Right lobe of liver (tissue), 6 donors: Measurements from ENCODE around the gene CXXC1. TPM values are rescaled to one million over a fixed set of nuclear protein-coding genes. Genes with fewer than 3 reads are reported as not detected.

Experiments
- ATAC-seq, 4 donors: fragments of 200-7000 bp; cut with Tn5 transposase; one replicate each; pipeline ENCODE4 v1.9.1; 2020; ENCODE audit warnings: mild to moderate bottlenecking in 4 of 4, moderate library complexity in 4 of 4
- DNase-seq, 3 donors: peaks; one replicate each; pipeline ENCODE4 v3.0.0-alpha.2; 2020
- H3K27ac ChIP-seq, 3 donors: fragments of 200-600 bp; one replicate each; pipeline ENCODE4 v1.8.0; 2022
- H3K27me3 ChIP-seq, 2 donors: fragments of 200-600 bp; one replicate each; pipeline ENCODE4 v1.8.0; 2022
- H3K36me3 ChIP-seq, 4 donors: fragments of 200-600 bp; sonication (generic) in 1 of 4; one replicate each; pipeline versions ENCODE4 v1.5.1 to v1.8.0; 2017 to 2022; ENCODE audit warnings: control low read depth in 1 of 4
- H3K4me1 ChIP-seq, 4 donors: fragments of 200-600 bp; sonication (generic) in 1 of 4; one replicate each; pipeline versions ENCODE4 v1.5.1 to v1.8.0; 2017 to 2022; ENCODE audit warnings: control low read depth in 1 of 4
- H3K4me3 ChIP-seq, 3 donors: fragments of 200-600 bp; one replicate each; pipeline ENCODE4 v1.8.0; 2022
- H3K9me3 ChIP-seq, 4 donors: fragments of 200-600 bp; sonication (generic) in 1 of 4; one replicate each; pipeline versions ENCODE4 v1.5.1 to v1.8.0; 2017 to 2022; ENCODE audit warnings: control low read depth in 1 of 4
- POLR2A ChIP-seq: fragments of 450-650 bp; IDR thresholded peaks from one replicate; pipeline ENCODE4 v1.6.1; 2017; ENCODE audit warnings: antibody characterized with exemption, mild to moderate bottlenecking
- WGBS: methylation state at CpG from one replicate; pipeline ENCODE4 v1.1.6; 2018; ENCODE audit warnings: low coverage, low lambda C conversion rate; ENCODE audit not compliant: insufficient coverage; ENCODE audit errors: missing lambda C conversion rate; 5-methylcytosine and 5-hydroxymethylcytosine counted together
- intact Hi-C, 2 donors: fragments of 100-400 bp; cut with DNase I; formaldehyde crosslinking; loops; one replicate each; pipeline versions ENCODE4 v1.11.2 to v1.14.1; 2022
- total RNA-seq, 6 experiments: library from RNA; depleted of rRNA in 2 of 6; stranded (reverse); fragments of >200 nt in 2 of 6; fragmentation: NEBNext Ultra II Directional in 3 of 6; extraction: Animal tissue kit (Norgen Biotek cat#: 25700) in 3 of 6; gene quantifications; one replicate each; pipeline versions ENCODE4 v1.1.0 to v1.2.4, GENCODE V29; 2016 to 2023
- TF ChIP-seq, protein P1 (sequence below), 4 donors: fragments of 200-600 bp in 3 of 4; fragments of 450-650 bp in 1 of 4; IDR thresholded peaks; one replicate each; pipeline versions ENCODE4 v1.5.1 to v1.8.0; 2016 to 2022; ENCODE audit warnings: antibody characterized with exemption in 4 of 4, mild to moderate bottlenecking in 2 of 4
- donor health status: DM: no; HTN: yes; CAD: no.
- donor health status: DM: no; HTN: no; CAD: no.
- donor health status: DM: no; HTN: no; CAD: no.
- donor health status: DM: no; HTN: yes; CAD: no.
- donor health status: DM: no; HTN: yes; CAD: no.

Gene CXXC1
- total RNA-seq, 6 experiments from 2014 or later = 16.4 to 34.9 (median 26.1) TPM

DNA sequence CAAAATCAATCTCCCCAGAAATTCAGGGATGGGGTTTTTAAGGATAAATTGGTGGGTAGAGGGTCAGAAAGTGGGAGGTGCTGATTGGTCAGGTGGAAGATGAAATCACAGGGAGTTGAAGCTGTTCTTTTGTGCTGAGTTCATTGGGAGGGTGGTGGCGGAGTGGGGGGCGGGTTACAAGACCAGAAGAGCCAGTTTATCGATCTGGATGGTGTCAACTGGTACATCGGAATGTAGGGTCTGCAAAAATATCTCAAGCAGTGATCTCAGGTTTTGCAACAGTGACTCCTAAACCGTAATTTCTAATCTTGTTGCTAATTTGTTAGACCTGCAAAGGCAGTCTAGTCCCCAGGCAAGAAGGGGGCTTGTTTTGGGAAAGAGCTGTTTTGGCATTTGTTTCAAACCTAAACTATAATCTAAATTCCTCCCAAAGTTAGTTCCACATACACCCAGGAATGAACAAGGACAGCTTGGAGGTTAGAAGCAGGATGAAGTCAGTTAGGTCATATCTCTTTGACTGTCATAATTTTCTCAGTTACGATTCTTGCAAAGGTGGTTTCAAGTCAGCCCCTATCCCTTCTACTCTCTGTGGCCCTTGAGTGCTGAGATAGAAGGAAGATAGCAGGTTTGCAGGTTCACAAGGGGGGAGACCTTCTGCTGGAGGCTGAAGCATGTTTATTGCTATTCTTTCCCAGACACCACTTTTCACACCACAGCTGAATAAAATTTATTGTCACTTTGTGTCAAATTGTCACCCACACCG is 12.3 kb upstream of the CXXC1 start:
- DNase-seq = no peak
- Histone ChIP-seq H3K9me3 (no peaks in the 10 kb centered on the region), H3K27ac (no peak overlapping the region), H3K36me3 (no peaks in the 10 kb centered on the region), H3K27me3 (no peaks in the 10 kb centered on the region), H3K4me1 (no peaks in the 10 kb centered on the region), H3K4me3 (no peak overlapping the region)
- TF ChIP-seq POLR2A = no peak
- TF ChIP-seq, protein P1, sequence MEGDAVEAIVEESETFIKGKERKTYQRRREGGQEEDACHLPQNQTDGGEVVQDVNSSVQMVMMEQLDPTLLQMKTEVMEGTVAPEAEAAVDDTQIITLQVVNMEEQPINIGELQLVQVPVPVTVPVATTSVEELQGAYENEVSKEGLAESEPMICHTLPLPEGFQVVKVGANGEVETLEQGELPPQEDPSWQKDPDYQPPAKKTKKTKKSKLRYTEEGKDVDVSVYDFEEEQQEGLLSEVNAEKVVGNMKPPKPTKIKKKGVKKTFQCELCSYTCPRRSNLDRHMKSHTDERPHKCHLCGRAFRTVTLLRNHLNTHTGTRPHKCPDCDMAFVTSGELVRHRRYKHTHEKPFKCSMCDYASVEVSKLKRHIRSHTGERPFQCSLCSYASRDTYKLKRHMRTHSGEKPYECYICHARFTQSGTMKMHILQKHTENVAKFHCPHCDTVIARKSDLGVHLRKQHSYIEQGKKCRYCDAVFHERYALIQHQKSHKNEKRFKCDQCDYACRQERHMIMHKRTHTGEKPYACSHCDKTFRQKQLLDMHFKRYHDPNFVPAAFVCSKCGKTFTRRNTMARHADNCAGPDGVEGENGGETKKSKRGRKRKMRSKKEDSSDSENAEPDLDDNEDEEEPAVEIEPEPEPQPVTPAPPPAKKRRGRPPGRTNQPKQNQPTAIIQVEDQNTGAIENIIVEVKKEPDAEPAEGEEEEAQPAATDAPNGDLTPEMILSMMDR (IDR thresholded peaks at IDR 0.05) = no peak
- ATAC-seq = no peak
- intact Hi-C loops = no loop called here
- 63% methylated on average over 3 of the region's 7 CpGs for WGBS

DNA sequence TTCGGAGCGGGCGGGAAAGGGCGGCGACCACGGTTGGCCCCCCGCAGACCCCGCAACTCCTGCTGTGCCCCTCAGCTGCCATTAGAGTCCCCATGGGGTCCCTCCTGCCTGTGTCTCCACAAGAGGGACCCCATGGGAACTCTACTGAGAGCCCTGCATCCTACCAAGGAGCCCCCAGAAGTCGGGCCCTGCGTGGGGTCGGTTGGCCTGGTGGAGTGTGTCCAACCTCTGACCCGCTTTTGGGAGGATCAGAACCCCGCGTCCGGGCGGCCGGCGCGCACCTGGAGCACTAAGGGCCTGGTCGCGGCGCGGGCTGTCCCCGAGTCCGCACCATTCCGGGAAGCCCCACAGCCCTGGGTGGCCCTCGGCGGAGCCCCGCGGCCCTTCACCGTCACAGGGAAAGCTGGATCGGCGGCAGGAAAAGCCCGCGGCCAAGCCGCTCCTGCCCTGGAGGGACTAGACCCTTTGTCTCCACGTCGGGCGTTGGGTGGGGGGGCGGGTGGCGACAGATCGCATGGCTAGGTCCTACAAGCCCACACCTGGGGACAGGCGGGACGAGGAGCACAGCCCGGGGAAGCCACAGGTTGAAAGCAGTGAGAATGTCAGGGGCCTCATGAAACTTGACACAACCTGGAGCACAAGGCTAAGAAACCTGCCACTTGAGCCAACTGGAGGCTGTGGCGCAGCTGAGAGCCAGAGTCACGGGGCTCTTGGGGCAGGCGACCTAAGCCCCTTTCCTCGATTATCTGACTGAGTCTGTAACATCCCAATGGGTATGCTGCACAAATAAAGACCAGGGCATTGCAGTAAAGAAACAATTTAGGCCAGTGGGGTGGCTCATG is 11.2 kb upstream of the CXXC1 start:
- Histone ChIP-seq H3K27me3 (no peaks in the 10 kb centered on the region), H3K36me3 (no peaks in the 10 kb centered on the region), H3K9me3 (no peaks in the 10 kb centered on the region), H3K4me3 (peak overlapping the region; percentile 31 to 49 (median 45)), H3K27ac (no peak overlapping the region), H3K4me1 (no peaks in the 10 kb centered on the region)
- no peak for TF ChIP-seq POLR2A
- TF ChIP-seq, protein P1 (IDR thresholded peaks at IDR 0.05) = no peak
- intact Hi-C loops = no loop called here
- peak in 1 of 3 donors; percentile 22 for DNase-seq
- peak in 2 of 4 donors; percentile 3 to 16 for ATAC-seq
- WGBS = 83% methylated on average over 6 of the region's 49 CpGs

DNA sequence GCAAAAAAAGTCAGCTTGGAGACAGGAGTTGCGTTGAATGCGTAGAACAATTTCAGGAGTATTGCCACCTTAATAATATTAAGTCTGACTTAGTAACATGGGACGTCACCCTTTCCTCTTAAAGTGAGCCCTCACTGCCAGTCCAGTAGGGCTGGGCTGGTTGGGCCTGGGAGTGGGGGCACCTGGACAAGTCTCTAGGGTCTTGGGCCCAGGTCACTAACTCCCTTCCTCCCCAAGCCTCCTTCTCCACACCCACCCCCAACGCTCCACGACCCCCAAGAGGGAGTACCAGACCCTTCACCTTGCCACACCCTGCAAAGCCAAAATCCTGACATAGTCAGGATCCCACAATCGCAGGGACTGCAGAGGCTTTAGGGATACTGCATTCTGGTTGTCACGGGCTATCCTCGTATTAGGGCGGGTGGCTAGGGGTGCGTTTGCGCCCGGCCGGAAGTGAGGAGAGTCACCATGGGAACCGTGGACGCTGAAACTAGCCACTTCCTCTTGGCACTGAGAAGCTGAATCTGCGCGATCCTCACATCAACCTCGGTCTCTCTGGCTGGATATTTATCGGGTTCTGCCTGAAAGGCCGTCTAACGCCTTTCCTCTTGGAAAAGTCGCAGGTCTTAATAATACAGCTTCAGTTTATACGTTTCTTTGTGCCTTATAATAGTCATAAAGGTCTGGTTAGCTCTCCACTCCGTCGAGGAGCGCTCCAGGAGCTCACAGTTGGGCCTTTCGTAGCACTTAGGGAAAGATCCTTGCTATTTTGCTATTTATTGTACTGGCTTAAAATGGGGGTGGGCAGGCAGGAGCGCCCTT is 10.3 kb upstream of the CXXC1 start:
- H3K36me3 ChIP-seq = no peaks in the 10 kb centered on the region
- intact Hi-C loops = no loop called here
- H3K9me3 ChIP-seq = no peaks in the 10 kb centered on the region
- 19% methylated on average over 23 of the region's 28 CpGs for WGBS
- peak; percentile 93 to 99 (median 99) for ATAC-seq
- peak; percentile 78 to 87 (median 85) for DNase-seq
- H3K27ac ChIP-seq = no peak overlapping the region
- H3K4me3 ChIP-seq = peak overlapping the region; percentile 31 to 49 (median 45)
- TF ChIP-seq POLR2A = no peak
- TF ChIP-seq, protein P1 (IDR thresholded peaks at IDR 0.05) = no peak
- H3K27me3 ChIP-seq = no peaks in the 10 kb centered on the region
- peaks cover 0 to 2% (median 0%) of the 10 kb centered on the region in 4 donors for H3K4me1 ChIP-seq

DNA sequence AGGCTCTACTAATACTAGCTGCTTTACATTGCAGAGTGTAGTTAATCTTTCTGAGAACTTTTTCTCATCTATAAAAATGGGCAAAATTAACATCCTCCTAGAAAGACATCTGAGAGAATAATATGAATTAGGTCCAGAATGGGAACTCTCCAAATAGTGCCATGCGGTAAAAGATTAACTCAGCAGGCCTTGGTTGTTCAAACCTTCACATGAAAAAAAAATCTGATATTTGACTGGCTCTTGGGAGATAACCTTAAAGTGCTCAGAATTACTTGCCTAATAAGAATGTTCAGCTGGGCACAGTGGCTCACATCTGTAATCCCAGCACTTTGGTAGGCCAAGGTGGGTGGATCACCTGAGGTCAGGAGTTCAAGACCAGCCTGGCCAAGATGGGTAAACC is 5.5 kb upstream of the CXXC1 start:
- Histone ChIP-seq H3K36me3 (no peaks in the 10 kb centered on the region), H3K4me1 (peaks cover 0 to 6% (median 0%) of the 10 kb centered on the region in 4 donors), H3K27me3 (no peaks in the 10 kb centered on the region), H3K4me3 (no peak overlapping the region), H3K9me3 (no peaks in the 10 kb centered on the region), H3K27ac (no peak overlapping the region)
- WGBS = 16% methylated on average over 1 of the region's 1 CpG
- intact Hi-C loops = no loop called here
- DNase-seq (no peak), ATAC-seq (peak in 1 of 4 donors; percentile 36)
- no peak for TF ChIP-seq POLR2A
- TF ChIP-seq, protein P1 (IDR thresholded peaks at IDR 0.05) = no peak
